Esophagus muscularis mucosa (tissue), 4 donors: ENCODE results near the gene MAP7.

Experiments
- EP300 ChIP-seq: sonication (generic); formaldehyde crosslinking; IDR thresholded peaks from one replicate; pipeline ENCODE4 v1.6.1; 2017; ENCODE audit warnings: antibody characterized with exemption
- POLR2A ChIP-seq: fragments of 450-650 bp; IDR thresholded peaks from one replicate; pipeline ENCODE4 v1.6.1; 2017; ENCODE audit warnings: antibody characterized with exemption, moderate library complexity, mild to moderate bottlenecking, low read depth
- POLR2AphosphoS5 ChIP-seq, 2 donors: sonication (generic); formaldehyde crosslinking; IDR thresholded peaks; one replicate each; pipeline ENCODE4 v1.6.1; 2017; ENCODE audit warnings: antibody characterized with exemption in 2 of 2
- TF ChIP-seq, protein P1 (sequence below), 3 experiments: fragments of 200-600 bp in 2 of 3; fragments of 450-650 bp in 1 of 3; sonication (generic) in 2 of 3; IDR thresholded peaks; one replicate each; pipeline ENCODE4 v1.5.1; 2017 to 2019; ENCODE audit warnings: antibody characterized with exemption in 3 of 3, mild to moderate bottlenecking in 2 of 3, moderate library complexity in 1 of 3

DNA sequence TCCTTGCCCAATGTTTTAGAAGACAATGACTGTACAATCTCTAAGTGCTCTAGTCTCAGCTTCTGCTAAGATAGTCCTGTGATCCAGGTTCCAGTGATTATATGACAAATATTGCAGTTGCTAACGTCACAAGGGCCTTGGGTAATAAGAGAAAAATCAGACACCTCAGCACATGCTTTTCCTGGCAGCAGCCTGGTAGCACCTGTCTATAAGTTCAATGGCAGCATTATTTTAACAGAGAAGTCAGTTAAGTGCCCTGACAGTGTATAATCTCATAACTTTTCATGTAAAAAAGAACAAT lies 139.2 kb downstream of the MAP7 start:
- TF ChIP-seq POLR2A (no peak), POLR2AphosphoS5 (IDR thresholded peaks at IDR 0.05) (no peak), EP300 (no peak)
- TF ChIP-seq, protein P1, sequence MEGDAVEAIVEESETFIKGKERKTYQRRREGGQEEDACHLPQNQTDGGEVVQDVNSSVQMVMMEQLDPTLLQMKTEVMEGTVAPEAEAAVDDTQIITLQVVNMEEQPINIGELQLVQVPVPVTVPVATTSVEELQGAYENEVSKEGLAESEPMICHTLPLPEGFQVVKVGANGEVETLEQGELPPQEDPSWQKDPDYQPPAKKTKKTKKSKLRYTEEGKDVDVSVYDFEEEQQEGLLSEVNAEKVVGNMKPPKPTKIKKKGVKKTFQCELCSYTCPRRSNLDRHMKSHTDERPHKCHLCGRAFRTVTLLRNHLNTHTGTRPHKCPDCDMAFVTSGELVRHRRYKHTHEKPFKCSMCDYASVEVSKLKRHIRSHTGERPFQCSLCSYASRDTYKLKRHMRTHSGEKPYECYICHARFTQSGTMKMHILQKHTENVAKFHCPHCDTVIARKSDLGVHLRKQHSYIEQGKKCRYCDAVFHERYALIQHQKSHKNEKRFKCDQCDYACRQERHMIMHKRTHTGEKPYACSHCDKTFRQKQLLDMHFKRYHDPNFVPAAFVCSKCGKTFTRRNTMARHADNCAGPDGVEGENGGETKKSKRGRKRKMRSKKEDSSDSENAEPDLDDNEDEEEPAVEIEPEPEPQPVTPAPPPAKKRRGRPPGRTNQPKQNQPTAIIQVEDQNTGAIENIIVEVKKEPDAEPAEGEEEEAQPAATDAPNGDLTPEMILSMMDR (IDR thresholded peaks at IDR 0.05), result no peak
